Cardiac muscle cell (in vitro differentiated cells and primary cell): ENCODE results near the gene IL15RA. TPM values are rescaled to one million over a fixed set of nuclear protein-coding genes. Genes with fewer than 3 reads are reported as not detected.

Experiments
- DNase-seq, 2 donors: peaks; one replicate each; pipeline versions ENCODE4 v3.0.0 to v3.0.0-alpha.2; 2010 to 2017; ENCODE audit warnings: low read depth in 1 of 2, low spot score in 1 of 2
- H3K27ac ChIP-seq: fragments of 200-600 bp; sonication (generic); 2 replicates; pipeline ENCODE4 v1.5.1; 2016
- H3K27me3 ChIP-seq: fragments of 200-600 bp; sonication (generic); 2 replicates; pipeline ENCODE4 v1.6.0; 2016; ENCODE audit warnings: control low read depth
- H3K36me3 ChIP-seq: fragments of 200-600 bp; sonication (generic); 2 replicates; pipeline ENCODE4 v1.5.1; 2016; ENCODE audit warnings: control low read depth
- H3K4me1 ChIP-seq: fragments of 200-600 bp; sonication (generic); 2 replicates; pipeline ENCODE4 v1.8.1; 2017; ENCODE audit warnings: low read depth, mild to moderate bottlenecking, mixed run types
- H3K4me3 ChIP-seq: fragments of 200-600 bp; sonication (generic); 2 replicates; pipeline ENCODE4 v1.5.1; 2016; ENCODE audit warnings: mild to moderate bottlenecking
- H3K9me3 ChIP-seq: fragments of 200-600 bp; sonication (generic); 2 replicates; pipeline ENCODE4 v1.5.1; 2017; ENCODE audit warnings: low read depth, mild to moderate bottlenecking, control low read depth
- CTCF ChIP-seq: IDR thresholded peaks from 2 replicates; pipeline ENCODE4 v1.5.1; 2012; ENCODE audit warnings: low read depth, mild to moderate bottlenecking, low read length
- polyA plus RNA-seq: library from polyadenylated mRNA; unstranded; fragments of >200 nt; fragmentation: Nextera tagmentation; extraction: Ambion mirVana; gene quantifications from 2 replicates; pipeline ENCODE4 v1.2.1, GENCODE V29; 2016
- total RNA-seq: library from RNA; depleted of rRNA; stranded (reverse); fragments of >200 nt; gene quantifications from 2 replicates; pipeline ENCODE4 v1.2.3, GENCODE V29; 2016

Gene IL15RA
- total and polyA plus RNA-seq, 2 experiments from 2014 or later = 0.27 to 1.4 TPM

DNA sequence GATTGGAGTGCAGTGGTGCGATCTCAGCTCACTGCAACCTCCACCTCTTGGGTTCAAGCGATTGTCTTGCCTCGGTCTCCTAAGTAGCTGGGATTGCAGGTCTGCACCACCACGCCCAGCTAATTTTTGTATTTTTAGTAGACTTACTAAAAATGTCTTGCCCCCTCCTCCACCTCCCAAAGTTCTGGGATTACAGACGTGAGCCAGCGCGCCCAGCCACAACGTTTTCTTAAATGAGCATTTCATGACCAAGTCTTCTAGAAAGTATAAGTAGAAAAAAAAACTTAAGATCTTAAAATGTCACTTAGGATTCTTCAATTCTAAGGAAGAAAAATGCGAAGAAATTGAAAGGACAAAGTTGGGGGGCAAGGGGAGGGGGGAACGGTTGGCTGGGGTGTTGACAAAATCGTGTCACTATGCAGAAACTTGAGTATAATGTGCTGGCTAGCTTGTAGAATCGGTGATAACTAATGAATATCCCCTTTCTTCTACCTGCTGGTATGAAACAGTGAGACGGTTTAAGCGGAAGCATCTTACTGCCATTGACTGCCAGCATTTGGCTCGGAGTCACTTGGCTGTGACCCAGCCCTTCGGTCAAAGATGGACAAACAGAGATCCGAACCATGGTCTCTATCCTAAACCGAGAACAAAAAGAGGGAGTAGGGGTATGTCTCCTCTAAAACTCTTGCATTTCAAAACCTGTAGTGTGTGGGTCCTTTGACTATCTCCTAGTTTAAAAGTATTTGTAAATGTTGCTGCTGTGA is 74.7 kb downstream of the IL15RA start:
- H3K9me3 ChIP-seq = no peaks in the 10 kb centered on the region
- no peak for DNase-seq
- H3K27me3 ChIP-seq = no peaks in the 10 kb centered on the region
- no peak overlapping the region for H3K4me3 ChIP-seq
- H3K36me3 ChIP-seq = peaks cover 16% of the 10 kb centered on the region
- peak overlapping the region; percentile 13 for H3K27ac ChIP-seq
- peaks cover 31% of the 10 kb centered on the region for H3K4me1 ChIP-seq
- no peak for TF ChIP-seq CTCF

Other genes starting within 250 kb of the IL15RA start
- gene GDI2, start 164.1 kb downstream of the IL15RA start, total RNA-seq = 218 and 234 TPM in 2 replicates
- 182 and 230 TPM in 2 replicates for gene GDI2, start 164.1 kb downstream of the IL15RA start, polyA plus RNA-seq
- gene ANKRD16, start 87.7 kb downstream of the IL15RA start, total RNA-seq = 22.4 and 32.3 TPM in 2 replicates
- 29.0 and 33.8 TPM in 2 replicates for gene ANKRD16, start 87.7 kb downstream of the IL15RA start, polyA plus RNA-seq
- 168 and 196 TPM in 2 replicates for gene FBH1, start 87.3 kb downstream of the IL15RA start, total RNA-seq
- 185 and 213 TPM in 2 replicates for gene FBH1, start 87.3 kb downstream of the IL15RA start, polyA plus RNA-seq
- gene IL2RA, start 84.8 kb upstream of the IL15RA start, total RNA-seq = not detected in 2 replicates
- not detected in 2 replicates for gene IL2RA, start 84.8 kb upstream of the IL15RA start, polyA plus RNA-seq
- 39.4 and 86.2 TPM in 2 replicates for gene RBM17, start 111.5 kb upstream of the IL15RA start, total RNA-seq
- 125 and 144 TPM in 2 replicates for gene RBM17, start 111.5 kb upstream of the IL15RA start, polyA plus RNA-seq
- gene PFKFB3, start 225.4 kb upstream of the IL15RA start, total RNA-seq = 47.6 and 55.8 TPM in 2 replicates
- gene PFKFB3, start 225.4 kb upstream of the IL15RA start, polyA plus RNA-seq = 37.1 and 47.6 TPM in 2 replicates